Mesenchymal stem cell (in vitro differentiated cells and primary cell): ENCODE data around the gene PKNOX2.

Experiments
- DNase-seq: peaks from one replicate; pipeline ENCODE4 v3.0.0-alpha.2; 2013
- H2AFZ ChIP-seq: one replicate; pipeline ENCODE4 v1.6.1; 2013; ENCODE audit warnings: low read depth, mild to moderate bottlenecking, control low read depth, inconsistent platforms, low read length, moderate library complexity
- H2AK5ac ChIP-seq: 2 replicates; pipeline ENCODE4 v1.6.1; 2013; ENCODE audit warnings: low read length, moderate library complexity, mild to moderate bottlenecking, inconsistent platforms; ENCODE audit not compliant: severe bottlenecking
- H2BK120ac ChIP-seq: one replicate; pipeline ENCODE4 v1.6.1; 2013; ENCODE audit warnings: low read depth, mild to moderate bottlenecking, inconsistent platforms, low read length, moderate library complexity
- H2BK12ac ChIP-seq, 2 experiments: one replicate each; pipeline ENCODE4 v1.6.1; 2013; ENCODE audit warnings: inconsistent platforms in 2 of 2, low read length in 2 of 2, mild to moderate bottlenecking in 2 of 2, moderate library complexity in 2 of 2, control low read depth in 1 of 2
- H2BK15ac ChIP-seq: one replicate; pipeline ENCODE4 v1.6.1; 2013; ENCODE audit warnings: mild to moderate bottlenecking, low read depth, inconsistent platforms; ENCODE audit not compliant: poor library complexity, severe bottlenecking
- H2BK5ac ChIP-seq: 2 replicates; pipeline ENCODE4 v1.6.1; 2013; ENCODE audit warnings: low read depth, mild to moderate bottlenecking, low read length, control low read depth, inconsistent platforms; ENCODE audit not compliant: poor library complexity, severe bottlenecking
- H3K14ac ChIP-seq, 2 experiments: one replicate each; pipeline ENCODE4 v1.6.1; 2013; ENCODE audit warnings: inconsistent platforms in 2 of 2, low read length in 2 of 2, control low read depth in 1 of 2, mild to moderate bottlenecking in 1 of 2, moderate library complexity in 1 of 2
- H3K18ac ChIP-seq, 2 experiments: one replicate each; pipeline ENCODE4 v1.6.1; 2013; ENCODE audit warnings: inconsistent platforms in 2 of 2, low read length in 2 of 2, control low read depth in 1 of 2, low read depth in 1 of 2, mild to moderate bottlenecking in 1 of 2
- H3K23ac ChIP-seq, 2 experiments: one replicate each; pipeline ENCODE4 v1.6.1; 2013; ENCODE audit warnings: inconsistent platforms in 2 of 2, low read length in 2 of 2, mild to moderate bottlenecking in 2 of 2, moderate library complexity in 2 of 2, control low read depth in 1 of 2
- H3K27ac ChIP-seq: 2 replicates; pipeline ENCODE4 v1.5.1; 2013; ENCODE audit warnings: mild to moderate bottlenecking, moderate library complexity, low read length, control low read depth, inconsistent platforms; ENCODE audit not compliant: poor library complexity, severe bottlenecking
- H3K27me3 ChIP-seq, 2 experiments: 2 replicates each; pipeline versions ENCODE4 v1.6.1 to v1.7.0; 2013; ENCODE audit warnings: low read length in 2 of 2, mild to moderate bottlenecking in 2 of 2, moderate library complexity in 2 of 2, control low read depth in 1 of 2, inconsistent platforms in 1 of 2; ENCODE audit not compliant: control insufficient read depth in 1 of 2, insufficient read depth in 1 of 2
- H3K36me3 ChIP-seq, 2 experiments: 2 replicates each; pipeline versions ENCODE4 v1.6.1 to v1.7.0; 2013; ENCODE audit warnings: low read length in 2 of 2, control low read depth in 1 of 2, inconsistent platforms in 1 of 2, low read depth in 1 of 2, mild to moderate bottlenecking in 1 of 2; ENCODE audit not compliant: insufficient read depth in 2 of 2, control insufficient read depth in 1 of 2
- H3K4ac ChIP-seq, 2 experiments: one replicate each; pipeline ENCODE4 v1.6.1; 2013; ENCODE audit warnings: inconsistent platforms in 2 of 2, low read length in 2 of 2, mild to moderate bottlenecking in 2 of 2, moderate library complexity in 2 of 2, control low read depth in 1 of 2, low read depth in 1 of 2
- H3K4me1 ChIP-seq: 2 replicates; pipeline ENCODE4 v1.6.1; 2013; ENCODE audit warnings: low read depth, low read length, control low read depth; ENCODE audit not compliant: control insufficient read depth, insufficient read depth
- H3K4me2 ChIP-seq: 2 replicates; pipeline ENCODE4 v1.6.1; 2013; ENCODE audit warnings: low read length, mild to moderate bottlenecking, inconsistent platforms; ENCODE audit not compliant: poor library complexity, severe bottlenecking
- H3K4me3 ChIP-seq, 2 experiments: 2 replicates each; pipeline versions ENCODE4 v1.5.1 to v1.7.0; 2013; ENCODE audit warnings: low read length in 2 of 2, mild to moderate bottlenecking in 2 of 2, control low read depth in 1 of 2, low read depth in 1 of 2; ENCODE audit not compliant: insufficient read depth in 1 of 2
- H3K79me1 ChIP-seq: replicated peaks from 2 replicates; pipeline ENCODE4 v1.6.1; 2013; ENCODE audit warnings: mild to moderate bottlenecking, control low read depth, low read length, inconsistent platforms; ENCODE audit not compliant: poor library complexity, severe bottlenecking
- H3K9ac ChIP-seq: 2 replicates; pipeline ENCODE4 v1.7.0; 2013; ENCODE audit warnings: mild to moderate bottlenecking, low read length, moderate library complexity
- H3K9me3 ChIP-seq: 2 replicates; pipeline ENCODE4 v1.7.0; 2013; ENCODE audit warnings: mild to moderate bottlenecking, low read length; ENCODE audit not compliant: control insufficient read depth
- H4K8ac ChIP-seq: one replicate; pipeline ENCODE4 v1.6.1; 2013; ENCODE audit warnings: inconsistent platforms, mild to moderate bottlenecking, low read length, moderate library complexity
- H4K91ac ChIP-seq: one replicate; pipeline ENCODE4 v1.6.1; 2013; ENCODE audit warnings: mild to moderate bottlenecking, low read length, inconsistent platforms
- WGBS: methylation state at CpG from one replicate; pipeline ENCODE4 v1.1.7; 2013; ENCODE audit warnings: mixed read lengths; 5-methylcytosine and 5-hydroxymethylcytosine counted together

Gene PKNOX2

GRCh38 chr11:125193841-125194240 lies 29.3 kb downstream of the PKNOX2 start:
- Histone ChIP-seq H3K4me1 (peaks cover 4% of the 10 kb centered on the region), H3K36me3 (peaks cover 0 to 61% of the 10 kb centered on the region in 2 experiments), H3K4me2 (no peak overlapping the region), H3K18ac (no peak overlapping the region), H2BK12ac (no peak overlapping the region), H3K14ac (no peak overlapping the region), H4K8ac (no peak overlapping the region), H3K27ac (no peak overlapping the region), H2BK15ac (no peak overlapping the region), H2BK120ac (no peak overlapping the region), H4K91ac (no peak overlapping the region), H3K79me1 (peaks cover 63% of the 10 kb centered on the region), H2AFZ (no peak overlapping the region), H3K27me3 (peaks cover 0 to 49% of the 10 kb centered on the region in 2 experiments), H3K4me3 (no peak overlapping the region), H3K9ac (no peak overlapping the region), H3K4ac (no peak overlapping the region), H3K9me3 (no peaks in the 10 kb centered on the region), H2AK5ac (no peak overlapping the region), H2BK5ac (no peak overlapping the region), H3K23ac (no peak overlapping the region)
- 93% methylated on average over 7 of the region's 7 CpGs for WGBS
- DNase-seq: no peak

- Histone ChIP-seq H2AK5ac (no peak overlapping the region), H3K14ac (no peak overlapping the region), H3K4me2 (no peak overlapping the region), H3K27ac (no peak overlapping the region), H2BK5ac (no peak overlapping the region), H3K9me3 (no peaks in the 10 kb centered on the region), H3K4me1 (peaks cover 25% of the 10 kb centered on the region), H2BK12ac (no peak overlapping the region), H3K23ac (no peak overlapping the region), H3K9ac (no peak overlapping the region), H3K27me3 (peaks cover 0 to 62% of the 10 kb centered on the region in 2 experiments), H4K91ac (no peak overlapping the region), H3K18ac (no peak overlapping the region), H4K8ac (no peak overlapping the region), H2BK120ac (no peak overlapping the region), H3K79me1 (peaks cover 50% of the 10 kb centered on the region), H3K4me3 (no peak overlapping the region), H2BK15ac (no peak overlapping the region), H2AFZ (no peak overlapping the region), H3K4ac (no peak overlapping the region), H3K36me3 (peaks cover 0 to 57% of the 10 kb centered on the region in 2 experiments)
- 86% methylated on average over 2 of the region's 2 CpGs for WGBS
- DNase-seq: no peak
Observed at GRCh38 chr11:125199915-125200314, 35.4 kb downstream of the PKNOX2 start.

GRCh38 chr11:125200441-125200840 lies 35.9 kb downstream of the PKNOX2 start:
- Histone ChIP-seq H3K14ac (no peak overlapping the region), H3K36me3 (peaks cover 0 to 57% of the 10 kb centered on the region in 2 experiments), H3K4ac (no peak overlapping the region), H3K9ac (no peak overlapping the region), H2BK120ac (no peak overlapping the region), H3K79me1 (peaks cover 45% of the 10 kb centered on the region), H3K4me2 (no peak overlapping the region), H3K4me3 (no peak overlapping the region), H3K4me1 (peaks cover 28% of the 10 kb centered on the region), H4K8ac (no peak overlapping the region), H3K18ac (no peak overlapping the region), H2BK12ac (no peak overlapping the region), H2AK5ac (no peak overlapping the region), H2BK5ac (no peak overlapping the region), H2BK15ac (no peak overlapping the region), H3K23ac (no peak overlapping the region), H3K27ac (no peak overlapping the region), H4K91ac (no peak overlapping the region), H3K9me3 (no peaks in the 10 kb centered on the region), H2AFZ (no peak overlapping the region), H3K27me3 (peaks cover 0 to 63% of the 10 kb centered on the region in 2 experiments)
- WGBS: 95% methylated on average over 10 of the region's 11 CpGs
- DNase-seq: no peak

GRCh38 chr11:125201525-125202141 lies 37.1 kb downstream of the PKNOX2 start:
- Histone ChIP-seq H2AFZ (no peak overlapping the region), H3K4me1 (peaks cover 30% of the 10 kb centered on the region), H2AK5ac (peak overlapping the region; percentile 33), H3K27ac (peak overlapping the region; percentile 18), H3K4ac (no peak overlapping the region), H3K9ac (no peak overlapping the region), H4K8ac (peak overlapping the region; percentile 27), H2BK5ac (no peak overlapping the region), H3K14ac (no peak overlapping the region), H2BK12ac (no peak overlapping the region), H3K4me2 (no peak overlapping the region), H2BK120ac (no peak overlapping the region), H2BK15ac (no peak overlapping the region), H3K27me3 (peaks cover 0 to 69% of the 10 kb centered on the region in 2 experiments), H3K23ac (no peak overlapping the region), H3K9me3 (no peaks in the 10 kb centered on the region), H4K91ac (no peak overlapping the region), H3K4me3 (no peak overlapping the region), H3K18ac (no peak overlapping the region), H3K36me3 (peaks cover 0 to 52% of the 10 kb centered on the region in 2 experiments), H3K79me1 (peaks cover 40% of the 10 kb centered on the region)
- DNase-seq: no peak
- WGBS: 45% methylated on average over 7 of the region's 10 CpGs
